MM.1S (cell line): Measurements from ENCODE around the gene AKAP6.

ENCODE experiments used
- DNase-seq: peaks from one replicate; pipeline ENCODE4 v3.0.0-alpha.2; 2015
- H2AFZ ChIP-seq: fragments of 300-600 bp; sonication (generic); 2 replicates; pipeline ENCODE4 v1.6.0; 2016; ENCODE audit warnings: antibody characterized with exemption, low read length
- H3F3A ChIP-seq: fragments of 300-600 bp; sonication (generic); 2 replicates; pipeline ENCODE4 v1.6.1; 2016; ENCODE audit warnings: mild to moderate bottlenecking, antibody characterized with exemption, low read length, moderate library complexity, mixed read lengths; ENCODE audit not compliant: insufficient read depth
- H3K27ac ChIP-seq: fragments of 300-600 bp; sonication (generic); 2 replicates; pipeline ENCODE4 v1.5.1; 2016; ENCODE audit warnings: mild to moderate bottlenecking, low read length
- H3K27me3 ChIP-seq: fragments of 300-600 bp; sonication (generic); replicated peaks from 2 replicates; pipeline ENCODE4 v1.6.0; 2016; ENCODE audit warnings: low read length; ENCODE audit not compliant: insufficient read depth
- H3K36me3 ChIP-seq: fragments of 300-600 bp; sonication (generic); replicated peaks from 2 replicates; pipeline ENCODE4 v1.6.1; 2016; ENCODE audit warnings: mild to moderate bottlenecking, low read length, mixed read lengths; ENCODE audit not compliant: insufficient read depth
- H3K4me1 ChIP-seq: fragments of 300-600 bp; sonication (generic); 2 replicates; pipeline ENCODE4 v1.6.1; 2016; ENCODE audit warnings: low read length, mixed read lengths
- H3K4me2 ChIP-seq: fragments of 300-600 bp; sonication (generic); 2 replicates; pipeline ENCODE4 v1.6.0; 2016; ENCODE audit warnings: low read depth, low read length
- H3K4me3 ChIP-seq: fragments of 300-600 bp; sonication (generic); 2 replicates; pipeline ENCODE4 v1.5.1; 2016; ENCODE audit warnings: low read length, mixed read lengths
- H3K79me2 ChIP-seq: fragments of 300-600 bp; sonication (generic); 2 replicates; pipeline ENCODE4 v1.6.1; 2016; ENCODE audit warnings: mixed run types, low read length, mixed read lengths
- H3K9ac ChIP-seq: fragments of 300-600 bp; sonication (generic); 2 replicates; pipeline ENCODE4 v1.6.1; 2016; ENCODE audit warnings: low read length, mixed read lengths
- H3K9me2 ChIP-seq: fragments of 300-600 bp; sonication (generic); replicated peaks from 2 replicates; pipeline ENCODE4 v1.6.1; 2016; ENCODE audit warnings: mild to moderate bottlenecking, low read length, mixed read lengths; ENCODE audit not compliant: insufficient read depth
- H3K9me3 ChIP-seq: fragments of 300-600 bp; sonication (generic); replicated peaks from 2 replicates; pipeline ENCODE4 v1.6.1; 2016; ENCODE audit warnings: mild to moderate bottlenecking, low read length, mixed read lengths; ENCODE audit not compliant: insufficient read depth
- H4K20me1 ChIP-seq: fragments of 300-600 bp; sonication (generic); 2 replicates; pipeline ENCODE4 v1.6.1; 2016; ENCODE audit warnings: mild to moderate bottlenecking, low read length, moderate library complexity, mixed read lengths; ENCODE audit not compliant: insufficient read depth
- CTCF ChIP-seq: fragments of 300-600 bp; sonication (generic); IDR thresholded peaks from 2 replicates; pipeline ENCODE4 v1.5.1; 2016; ENCODE audit warnings: antibody characterized with exemption, low read length, mixed read lengths
- EZH2 ChIP-seq: fragments of 300-600 bp; sonication (generic); optimal IDR thresholded peaks from 2 replicates; pipeline ENCODE3; 2017; ENCODE audit warnings: low read depth, mild to moderate bottlenecking, antibody characterized with exemption, low read length, mixed read lengths
- EZH2phosphoT487 ChIP-seq: fragments of 300-600 bp; sonication (generic); IDR thresholded peaks from 2 replicates; pipeline ENCODE4 v1.6.1; 2018; ENCODE audit warnings: antibody characterized with exemption, low read length

The AKAP6 gene

GRCh38 chr14:32817780-32818179 is 488.7 kb downstream of the AKAP6 start:
- H3K4me1 ChIP-seq: no peaks in the 10 kb centered on the region
- no peaks in the 10 kb centered on the region for H3F3A ChIP-seq
- H3K9me3 ChIP-seq: no peaks in the 10 kb centered on the region
- DNase-seq: no peak
- H3K27me3 ChIP-seq: no peaks in the 10 kb centered on the region
- H3K79me2 ChIP-seq: no peaks in the 10 kb centered on the region
- H2AFZ ChIP-seq: no peak overlapping the region
- H3K4me2 ChIP-seq: no peak overlapping the region
- TF ChIP-seq CTCF (no peak), EZH2phosphoT487 (no peak), EZH2 (no peak)
- H3K4me3 ChIP-seq: no peak overlapping the region
- H3K9ac ChIP-seq: no peak overlapping the region
- H3K27ac ChIP-seq: no peak overlapping the region
- no peaks in the 10 kb centered on the region for H3K9me2 ChIP-seq
- no peaks in the 10 kb centered on the region for H4K20me1 ChIP-seq
- no peaks in the 10 kb centered on the region for H3K36me3 ChIP-seq

- no peaks in the 10 kb centered on the region for H4K20me1 ChIP-seq
- TF ChIP-seq EZH2phosphoT487 (no peak), EZH2 (no peak), CTCF (no peak)
These were observed 489.5 kb downstream of the AKAP6 start for GRCh38 chr14:32818581-32818980.

GRCh38 chr14:32820181-32820580 is 491.1 kb downstream of the AKAP6 start:
- H2AFZ ChIP-seq: no peak overlapping the region
- H3K9ac ChIP-seq: no peak overlapping the region
- H3K36me3 ChIP-seq: no peaks in the 10 kb centered on the region
- DNase-seq: no peak
- H3K4me1 ChIP-seq: no peaks in the 10 kb centered on the region
- no peak overlapping the region for H3K4me3 ChIP-seq
- no peaks in the 10 kb centered on the region for H3K9me2 ChIP-seq
- no peak for TF ChIP-seq EZH2
- TF ChIP-seq CTCF: no peak
- no peak overlapping the region for H3K4me2 ChIP-seq
- no peaks in the 10 kb centered on the region for H3K27me3 ChIP-seq
- no peaks in the 10 kb centered on the region for H3K79me2 ChIP-seq
- H3F3A ChIP-seq: no peaks in the 10 kb centered on the region
- H3K27ac ChIP-seq: no peak overlapping the region
- H4K20me1 ChIP-seq: no peaks in the 10 kb centered on the region
- no peaks in the 10 kb centered on the region for H3K9me3 ChIP-seq

More at GRCh38 chr14:32818581-32818980, 489.5 kb downstream of the AKAP6 start:
- DNase-seq: no peak
- H3K79me2 ChIP-seq: no peaks in the 10 kb centered on the region
- no peak overlapping the region for H3K9ac ChIP-seq
- no peak overlapping the region for H3K4me3 ChIP-seq
- no peaks in the 10 kb centered on the region for H3K4me1 ChIP-seq
- H3K4me2 ChIP-seq: no peak overlapping the region
- H3K27me3 ChIP-seq: no peaks in the 10 kb centered on the region
- H3K9me3 ChIP-seq: no peaks in the 10 kb centered on the region
- H3K9me2 ChIP-seq: no peaks in the 10 kb centered on the region
- no peak overlapping the region for H3K27ac ChIP-seq
- H3K36me3 ChIP-seq: no peaks in the 10 kb centered on the region
- no peaks in the 10 kb centered on the region for H3F3A ChIP-seq
- no peak overlapping the region for H2AFZ ChIP-seq
